AG04450 (cell line): ENCODE measurements around the gene RPS6KA4. TPM values are rescaled to one million over a fixed set of nuclear protein-coding genes. Genes with fewer than 3 reads are reported as not detected.

Experiments
- CTCF ChIA-PET: fragments of 300-600, 350-600 bp; formaldehyde crosslinking; extraction: SDS; loops from one replicate; lab custom pipeline; 2022; ENCODE audit warnings: antibody characterized with exemption, inconsistent platforms; lab: Charles Lee
- POLR2A ChIA-PET: fragments of 350-600 bp; formaldehyde crosslinking; extraction: SDS; loops from one replicate; lab custom pipeline; 2021; ENCODE audit warnings: antibody characterized with exemption, inconsistent platforms; lab: Yijun Ruan, JAX
- DNase-seq: peaks from one replicate; pipeline ENCODE4 v3.0.0-alpha.2; 2011; ENCODE audit warnings: low read depth, low spot score
- H3K27ac ChIP-seq: one replicate; pipeline ENCODE4 v1.5.1; 2012; ENCODE audit warnings: low read depth, low read length, control low read depth
- H3K27me3 ChIP-seq: one replicate; pipeline ENCODE4 v1.6.0; 2012; ENCODE audit warnings: low read length; ENCODE audit not compliant: control insufficient read depth, insufficient read depth
- H3K4me3 ChIP-seq: 2 replicates; pipeline ENCODE4 v1.5.1; 2011; ENCODE audit warnings: mild to moderate bottlenecking, low read depth, low read length, control low read depth
- H3K9me3 ChIP-seq: 2 replicates; pipeline ENCODE4 v1.5.1; 2012; ENCODE audit warnings: low read length; ENCODE audit not compliant: control insufficient read depth, insufficient read depth
- polyA plus RNA-seq: library from polyadenylated mRNA; depleted of rRNA; stranded (reverse); fragments of >200 nt; gene quantifications from 2 replicates; pipeline ENCODE4 v1.2.3, GENCODE V29; 2011
- TF ChIP-seq, protein P1 (sequence below): IDR thresholded peaks from 2 replicates; pipeline ENCODE4 v1.5.1; 2011; ENCODE audit warnings: low read depth, low read length, control low read depth, inconsistent platforms

Gene RPS6KA4
- polyA plus RNA-seq, 1 experiment, result 21.9 TPM

DNA sequence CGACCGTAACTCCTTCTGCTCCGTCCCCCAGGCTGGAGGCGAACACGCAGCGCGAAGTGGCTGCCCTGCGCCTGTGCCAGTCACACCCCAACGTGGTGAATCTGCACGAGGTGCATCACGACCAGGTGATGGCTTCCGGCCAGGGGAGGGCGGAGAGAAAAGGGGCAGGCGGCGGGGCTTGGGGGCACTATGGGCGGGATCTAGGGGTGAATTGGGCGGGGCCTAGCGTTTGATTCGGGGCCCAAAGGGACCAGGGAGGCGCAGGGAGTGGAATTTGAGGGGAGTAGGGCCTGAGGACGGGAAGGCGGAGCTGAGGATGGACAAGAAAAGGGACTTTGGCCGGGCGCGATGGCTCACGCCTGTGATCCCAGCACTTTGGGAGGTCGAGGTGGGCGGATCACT lies 9.7 kb downstream of the RPS6KA4 start:
- no peak overlapping the region for H3K4me3 ChIP-seq
- no peak for DNase-seq
- no peaks in the 10 kb centered on the region for H3K27me3 ChIP-seq
- POLR2A ChIA-PET, result no interaction called here
- TF ChIP-seq, protein P1, sequence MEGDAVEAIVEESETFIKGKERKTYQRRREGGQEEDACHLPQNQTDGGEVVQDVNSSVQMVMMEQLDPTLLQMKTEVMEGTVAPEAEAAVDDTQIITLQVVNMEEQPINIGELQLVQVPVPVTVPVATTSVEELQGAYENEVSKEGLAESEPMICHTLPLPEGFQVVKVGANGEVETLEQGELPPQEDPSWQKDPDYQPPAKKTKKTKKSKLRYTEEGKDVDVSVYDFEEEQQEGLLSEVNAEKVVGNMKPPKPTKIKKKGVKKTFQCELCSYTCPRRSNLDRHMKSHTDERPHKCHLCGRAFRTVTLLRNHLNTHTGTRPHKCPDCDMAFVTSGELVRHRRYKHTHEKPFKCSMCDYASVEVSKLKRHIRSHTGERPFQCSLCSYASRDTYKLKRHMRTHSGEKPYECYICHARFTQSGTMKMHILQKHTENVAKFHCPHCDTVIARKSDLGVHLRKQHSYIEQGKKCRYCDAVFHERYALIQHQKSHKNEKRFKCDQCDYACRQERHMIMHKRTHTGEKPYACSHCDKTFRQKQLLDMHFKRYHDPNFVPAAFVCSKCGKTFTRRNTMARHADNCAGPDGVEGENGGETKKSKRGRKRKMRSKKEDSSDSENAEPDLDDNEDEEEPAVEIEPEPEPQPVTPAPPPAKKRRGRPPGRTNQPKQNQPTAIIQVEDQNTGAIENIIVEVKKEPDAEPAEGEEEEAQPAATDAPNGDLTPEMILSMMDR, result no peak
- CTCF ChIA-PET, result no interaction called here
- peaks cover 10% of the 10 kb centered on the region; the same call in 1 of the 2 replicates for H3K9me3 ChIP-seq
- no peak overlapping the region for H3K27ac ChIP-seq

DNA sequence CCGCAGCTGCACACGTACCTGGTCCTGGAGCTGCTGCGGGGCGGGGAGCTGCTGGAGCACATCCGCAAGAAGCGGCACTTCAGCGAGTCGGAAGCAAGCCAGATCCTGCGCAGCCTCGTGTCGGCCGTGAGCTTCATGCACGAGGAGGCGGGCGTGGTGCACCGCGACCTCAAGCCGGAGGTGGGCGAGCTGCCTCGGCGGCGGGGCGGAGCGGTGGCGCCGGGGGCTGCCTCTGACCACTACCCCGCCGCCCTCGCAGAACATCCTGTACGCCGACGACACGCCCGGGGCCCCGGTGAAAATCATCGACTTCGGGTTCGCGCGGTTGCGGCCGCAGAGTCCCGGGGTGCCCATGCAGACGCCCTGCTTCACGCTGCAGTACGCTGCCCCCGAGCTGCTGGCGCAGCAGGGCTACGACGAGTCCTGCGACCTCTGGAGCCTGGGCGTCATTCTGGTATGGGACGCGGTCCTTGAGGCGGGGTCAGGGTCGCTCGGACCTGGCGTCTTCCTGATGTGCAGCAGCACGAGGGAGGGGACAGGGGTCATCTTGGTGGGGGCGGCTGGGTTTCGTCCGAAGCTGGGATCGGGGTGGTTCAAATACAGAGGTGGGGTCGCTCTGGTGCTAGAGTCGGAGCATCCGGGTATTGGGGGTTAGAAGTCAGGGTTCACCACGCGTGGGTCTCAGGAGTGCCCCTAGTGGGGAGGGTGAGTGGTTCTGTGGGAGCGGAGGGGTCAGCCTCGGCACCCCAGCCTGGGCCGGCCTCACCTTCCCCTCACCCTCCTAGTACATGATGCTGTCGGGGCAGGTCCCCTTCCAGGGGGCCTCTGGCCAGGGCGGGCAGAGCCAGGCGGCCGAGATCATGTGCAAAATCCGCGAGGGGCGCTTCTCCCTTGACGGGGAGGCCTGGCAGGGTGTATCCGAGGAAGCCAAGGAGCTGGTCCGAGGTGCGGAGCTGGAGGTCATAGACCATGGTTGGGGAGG lies 10.8 kb downstream of the RPS6KA4 start:
- peaks cover 10% of the 10 kb centered on the region; the same call in 1 of the 2 replicates for H3K9me3 ChIP-seq
- H3K27me3 ChIP-seq, result no peaks in the 10 kb centered on the region
- TF ChIP-seq, protein P1, result no peak
- ChIA-PET CTCF (interaction anchor here (0.8 kb wide), 1 partner anchor 15 kb away, joined by 3 read pairs; no protein-coding TSS in a partner anchor), POLR2A (interaction anchor here (0.6 kb wide), 1 partner anchor 14 kb away, joined by 3 read pairs; no protein-coding TSS in a partner anchor)
- DNase-seq, result no peak
- no peak overlapping the region for H3K27ac ChIP-seq
- no peak overlapping the region for H3K4me3 ChIP-seq

DNA sequence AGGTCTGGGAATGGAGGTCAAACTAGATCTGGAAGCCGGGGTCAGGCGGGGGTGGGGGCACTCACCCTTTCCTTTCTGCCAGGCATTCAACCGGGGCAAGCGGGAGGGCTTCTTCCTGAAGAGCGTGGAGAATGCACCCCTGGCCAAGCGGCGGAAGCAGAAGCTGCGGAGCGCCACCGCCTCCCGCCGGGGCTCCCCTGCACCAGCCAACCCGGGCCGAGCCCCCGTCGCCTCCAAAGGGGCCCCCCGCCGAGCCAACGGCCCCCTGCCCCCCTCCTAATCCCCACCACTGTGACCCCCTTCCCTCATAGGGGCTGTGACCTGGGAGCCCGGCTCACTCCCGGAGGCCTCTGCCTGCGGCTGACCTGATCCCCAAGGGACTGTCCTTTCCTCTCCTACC lies 12.2 kb downstream of the RPS6KA4 start:
- ChIA-PET POLR2A (no interaction called here), CTCF (interaction anchor here (2.3 kb wide), 1 partner anchor 16 kb away, joined by 7 read pairs; no protein-coding TSS in a partner anchor)
- H3K27ac ChIP-seq, result no peak overlapping the region
- H3K27me3 ChIP-seq, result no peaks in the 10 kb centered on the region
- TF ChIP-seq, protein P1, result no peak
- H3K9me3 ChIP-seq, result peaks cover 10% of the 10 kb centered on the region; the same call in 1 of the 2 replicates
- no peak for DNase-seq
- H3K4me3 ChIP-seq, result no peak overlapping the region

DNA sequence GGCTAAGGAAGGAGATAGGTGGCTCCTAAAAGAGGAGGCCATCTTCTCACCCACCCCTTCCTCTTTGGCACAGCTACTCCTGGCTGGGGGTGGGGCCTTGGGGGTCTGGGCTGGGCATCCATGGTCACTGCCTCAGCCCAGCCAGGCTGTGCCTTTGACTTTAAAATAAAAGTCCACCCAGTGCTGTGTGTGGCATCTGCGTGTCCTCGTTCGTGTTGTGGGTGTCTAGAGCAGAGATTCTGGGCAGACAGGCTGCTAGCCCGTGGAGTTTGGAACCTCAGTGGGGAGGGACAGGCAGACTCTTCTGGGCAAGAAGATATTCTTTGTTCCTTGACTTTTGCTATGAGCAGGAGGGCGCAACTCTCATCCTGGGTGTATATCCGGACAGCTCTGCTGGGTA lies 13.1 kb downstream of the RPS6KA4 start:
- no peak for DNase-seq
- Histone ChIP-seq H3K27me3 (no peaks in the 10 kb centered on the region), H3K4me3 (no peak overlapping the region), H3K9me3 (peaks cover 10% of the 10 kb centered on the region; the same call in 1 of the 2 replicates), H3K27ac (no peak overlapping the region)
- ChIA-PET CTCF (interaction anchor here (1.0 to 2.3 kb wide), 3 partner anchors 16 to 77 kb away, joined by 3 to 7 read pairs (median 4); no protein-coding TSS in a partner anchor), POLR2A (no interaction called here)
- TF ChIP-seq, protein P1, result no peak
